ENCODE data around the gene RPL11. TPM values are rescaled to one million over a fixed set of nuclear protein-coding genes. Genes with fewer than 3 reads are reported as not detected.

Gene RPL11
- total and polyA plus RNA-seq, 2 of the 8 experiments (the other 6 are each of a cell fraction or from before 2014, with no cell fraction given) = 1,192 to 1,426 TPM

DNA sequence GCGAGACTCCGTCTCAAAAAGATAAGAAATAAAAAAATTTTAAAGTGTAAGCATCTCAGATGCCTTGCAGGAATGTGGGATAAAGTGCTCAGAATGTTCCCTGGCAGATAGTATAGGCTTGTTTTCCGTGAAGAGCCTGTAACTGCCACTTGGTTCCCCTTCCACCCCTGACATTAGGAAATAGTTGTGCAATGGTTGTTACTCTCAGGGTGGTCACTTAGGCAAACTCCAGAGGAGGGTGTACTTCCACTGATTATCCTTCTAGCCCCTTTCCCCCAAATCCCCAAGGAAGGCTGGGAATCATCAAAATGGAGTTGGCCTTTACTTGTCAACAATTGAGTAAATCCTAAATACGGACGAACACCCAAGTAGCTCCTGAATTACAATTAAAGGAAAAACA lies 10.4 kb downstream of the RPL11 start:
- Histone ChIP-seq H4K91ac (replicated peaks; ENCODE audit: insufficient read length, low read length) (no peak overlapping the region), H3K79me2 (ENCODE audit: control insufficient read depth in 1 of 2, insufficient read depth in 2 of 2, low read length in 2 of 2) (peaks cover 0 to 46% of the 10 kb centered on the region in 2 experiments; a peak in 2 of 4 replicates), H3K56ac (replicated peaks; ENCODE audit: insufficient read length, low read depth, low read length) (no peak overlapping the region), H3K4ac (replicated peaks; ENCODE audit: insufficient read length, low read depth, low read length) (no peak overlapping the region), H4K8ac (ENCODE audit: extremely low read depth, insufficient read depth, low read length) (no peak overlapping the region), H3K79me1 (ENCODE audit: low read depth, low read length) (no peaks in the 10 kb centered on the region; the same call in 1 of the 2 replicates), H3K23ac (ENCODE audit: insufficient read length) (no peak overlapping the region), H3K9me3 (ENCODE audit: insufficient read depth in 2 of 2, low read depth in 1 of 2, low read length in 1 of 2) (no peaks in the 10 kb centered on the region), H3K9ac (replicated peaks in 1 of 4; ENCODE audit: extremely low read depth in 1 of 4, low read depth in 3 of 4, low read length in 3 of 4) (no peak overlapping the region), H2BK5ac (ENCODE audit: low read depth, low read length) (no peak overlapping the region), H3K4me3 (ENCODE audit: extremely low read depth in 1 of 4, insufficient read depth in 2 of 4, low read depth in 3 of 4, low read length in 4 of 4) (no peak overlapping the region), H4K5ac (ENCODE audit: insufficient read length, low read depth, low read length) (no peak overlapping the region), H3K27ac (ENCODE audit: low read depth, low read length) (no peak overlapping the region), H2BK12ac (ENCODE audit: low read depth, low read length) (no peak overlapping the region), H2AFZ (ENCODE audit: low read length) (no peak overlapping the region), H3K18ac (ENCODE audit: extremely low read depth, low read length) (no peak overlapping the region), H2BK120ac (replicated peaks; ENCODE audit: low read depth, low read length) (no peak overlapping the region), H2BK20ac (ENCODE audit: low read length) (no peak overlapping the region), H3K27me3 (replicated peaks in 1 of 4; ENCODE audit: control insufficient read depth in 3 of 4, extremely low read depth in 1 of 4, insufficient read depth in 3 of 4, low read length in 3 of 4) (no peaks in the 10 kb centered on the region), H2BK15ac (ENCODE audit: low read length) (no peak overlapping the region), H2AK5ac (ENCODE audit: low read depth, low read length) (no peak overlapping the region), H3K4me1 (replicated peaks in 1 of 4; ENCODE audit: control insufficient read depth in 3 of 4, insufficient read depth in 4 of 4, low read length in 3 of 4) (no peaks in the 10 kb centered on the region), H3K14ac (ENCODE audit: insufficient read length) (no peak overlapping the region), H4K20me1 (replicated peaks in 1 of 2; ENCODE audit: control insufficient read depth in 1 of 2, insufficient read depth in 2 of 2, low read length in 2 of 2) (peaks cover 14 to 20% of the 10 kb centered on the region in 2 experiments), H3K23me2 (ENCODE audit: low read depth, low read length) (no peaks in the 10 kb centered on the region), H3K4me2 (ENCODE audit: insufficient read depth in 1 of 2, low read depth in 2 of 2, low read length in 2 of 2) (no peak overlapping the region), H3K36me3 (ENCODE audit: control insufficient read depth in 2 of 4, insufficient read depth in 4 of 4, low read length in 3 of 4) (peaks cover 16 to 67% (median 42%) of the 10 kb centered on the region in 4 experiments)
- TF ChIP-seq KDM4A (IDR thresholded peaks at IDR 0.05; ENCODE audit: low read depth, low read length, severe bottlenecking) (no peak), SRF (IDR thresholded peaks at IDR 0.05; ENCODE audit: low read depth, low read length) (no peak), EGR1 (IDR thresholded peaks at IDR 0.05; ENCODE audit: borderline replicate concordance, low read depth, low read length) (no peak), SP4 (IDR thresholded peaks at IDR 0.05; ENCODE audit: low read length) (no peak), CBX5 (IDR thresholded peaks at IDR 0.05; ENCODE audit: low read depth, low read length) (no peak), POLR2A (IDR thresholded peaks at IDR 0.05; ENCODE audit: control extremely low read depth in 1 of 2, low read depth in 2 of 2, low read length in 2 of 2) (no peak; a peak in 1 of 3 replicates), KDM5A (IDR thresholded peaks at IDR 0.05; ENCODE audit: low read length) (no peak)
- DNase-seq (ENCODE audit: low read depth in 1 of 2, low spot score in 2 of 2) (no peak), FAIRE-seq (no peak)
- WGBS, 2 experiments (ENCODE audit: extremely low coverage in 1 of 2, insufficient coverage in 1 of 2, insufficient read length in 1 of 2, insufficient replicate concordance in 2 of 2, low coverage in 1 of 2, low lambda C conversion rate in 2 of 2, missing lambda C conversion rate in 1 of 2) = 93% methylated on average over 5 of the region's 5 CpGs; no CpG with 5 or more reads in 1 of the 2 experiments
- ChIA-PET CTCF (ENCODE audit: partially characterized antibody) (interaction anchor here (0.6 to 2.0 kb wide), 5 partner anchors 8 to 70 kb away, joined by 3 to 7 read pairs (median 4); no protein-coding TSS in a partner anchor), POLR2A (ENCODE audit: partially characterized antibody) (interaction anchor here (0.9 to 12.3 kb wide), 7 partner anchors 7 to 196 kb away, joined by 3 to 190 read pairs (median 12); partner anchors contain the start of genes ELOA and RPL11)

Data from H1 (cell line).